GM18870 (cell line): ENCODE measurements around the gene DNAH3.
"Not testable (repeated sequence)": the region's sequence is repeated elsewhere in the genome, so short reads cannot be mapped to it uniquely, and the experiment has no call there.

Source experiments
- ATAC-seq: cut with Tn5 transposase; IDR thresholded peaks from one replicate; pipeline ENCODE4 v1.9.1; 2021; ENCODE audit warnings: moderate library complexity; ENCODE audit not compliant: unreplicated experiment

DNAH3 gene

DNA sequence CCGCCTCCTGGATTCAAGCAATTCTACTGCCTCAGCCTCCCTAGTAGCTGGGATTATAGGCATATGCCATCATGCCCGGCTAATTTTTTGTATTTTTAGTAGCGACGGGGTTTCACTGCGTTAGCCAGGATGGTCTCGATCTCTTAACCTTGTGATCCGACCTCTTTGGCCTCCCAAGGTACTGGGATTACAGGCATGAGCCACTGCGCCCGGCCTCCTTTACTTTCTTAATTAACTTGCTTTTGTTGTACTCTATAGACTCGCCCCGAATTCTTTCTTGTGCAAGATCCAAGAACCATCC lies 205.1 kb downstream of the DNAH3 start:
- ATAC-seq = not testable (repeated sequence)

DNA sequence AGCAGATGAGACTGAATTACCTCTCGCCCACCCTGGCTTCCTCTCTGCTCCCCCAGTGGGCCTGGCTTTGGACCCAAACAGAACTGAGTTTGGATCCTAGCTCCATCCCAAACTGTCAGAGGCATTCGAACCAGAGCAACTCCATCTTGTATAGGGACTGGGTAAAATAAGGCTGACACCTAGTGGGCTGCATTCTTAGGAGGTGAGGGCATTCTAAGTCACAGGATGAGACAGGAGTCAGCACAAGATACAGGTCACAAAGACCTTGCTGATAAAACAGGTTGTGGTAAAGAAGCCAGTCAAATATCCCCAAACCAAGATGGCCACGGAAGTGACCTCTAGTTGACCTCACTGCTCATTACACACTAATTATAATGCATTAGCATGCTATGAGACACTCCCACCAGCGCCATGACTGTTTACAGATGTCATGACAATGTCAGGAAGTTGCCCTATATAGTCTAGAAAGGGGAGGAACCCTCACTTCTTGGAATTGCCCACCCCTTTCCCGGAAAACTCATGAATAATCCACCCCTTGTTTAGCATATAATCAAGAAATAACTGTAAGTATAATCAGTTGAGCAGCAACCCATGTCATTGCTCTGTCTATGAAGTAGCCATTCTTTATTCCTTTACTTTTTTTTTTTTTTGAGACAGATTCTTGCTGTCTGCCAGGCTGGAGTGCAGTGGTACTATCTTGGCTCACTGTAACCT lies 205.6 kb downstream of the DNAH3 start:
- ATAC-seq = no peak

GRCh38 chr16:20942256-20942655 lies 208.4 kb downstream of the DNAH3 start:
- no peak for ATAC-seq

DNA sequence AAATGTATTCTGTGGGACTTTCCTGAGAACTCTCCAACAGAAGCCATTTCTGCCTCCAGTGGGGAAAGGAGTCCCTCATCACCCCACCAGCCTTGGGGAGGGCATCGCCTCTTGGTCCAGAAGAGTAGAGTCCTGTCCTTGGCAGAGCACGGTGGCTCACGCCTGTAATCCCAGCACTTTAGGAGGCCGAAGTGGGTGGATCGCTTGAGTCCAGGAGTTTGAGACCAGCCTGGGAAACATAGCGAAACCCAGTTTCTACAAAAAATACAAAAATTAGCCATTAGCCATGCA lies 209.1 kb downstream of the DNAH3 start:
- no peak for ATAC-seq

DNA sequence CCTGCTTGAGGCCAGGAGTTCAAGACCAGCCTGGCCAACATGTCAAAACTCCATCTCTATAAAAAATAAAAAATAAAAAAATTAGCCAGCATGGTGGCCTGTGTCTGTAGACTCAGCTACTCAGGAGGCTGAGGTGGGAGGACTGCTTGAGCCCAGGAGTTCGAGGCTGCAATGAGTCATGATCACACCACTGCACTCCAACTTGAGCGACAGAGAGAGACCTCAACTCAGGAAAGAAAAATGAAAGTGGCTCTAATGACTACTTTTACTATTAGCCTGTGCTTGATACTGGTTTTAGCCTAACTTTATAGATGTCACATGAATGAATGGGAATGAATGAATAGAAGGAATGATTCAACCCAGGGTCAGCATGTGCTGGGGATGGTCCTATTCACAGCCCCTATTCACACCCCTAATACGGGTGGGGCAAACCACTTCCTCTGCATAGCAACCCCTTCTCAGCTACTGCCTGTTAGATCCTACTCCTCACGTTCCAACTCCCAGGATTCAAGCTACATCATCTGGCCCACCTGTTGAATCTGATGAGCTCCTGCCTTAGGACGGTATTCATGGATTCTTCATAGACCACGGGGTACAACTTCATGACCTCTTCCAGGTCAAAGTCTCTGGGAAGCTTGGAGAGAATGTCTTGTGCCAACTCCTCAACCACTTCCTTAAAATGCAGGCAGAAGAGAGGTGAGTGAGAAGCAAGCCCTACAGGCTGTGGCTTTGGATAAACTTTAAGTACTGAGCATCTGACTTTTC lies 209.6 kb downstream of the DNAH3 start:
- no peak for ATAC-seq

DNA sequence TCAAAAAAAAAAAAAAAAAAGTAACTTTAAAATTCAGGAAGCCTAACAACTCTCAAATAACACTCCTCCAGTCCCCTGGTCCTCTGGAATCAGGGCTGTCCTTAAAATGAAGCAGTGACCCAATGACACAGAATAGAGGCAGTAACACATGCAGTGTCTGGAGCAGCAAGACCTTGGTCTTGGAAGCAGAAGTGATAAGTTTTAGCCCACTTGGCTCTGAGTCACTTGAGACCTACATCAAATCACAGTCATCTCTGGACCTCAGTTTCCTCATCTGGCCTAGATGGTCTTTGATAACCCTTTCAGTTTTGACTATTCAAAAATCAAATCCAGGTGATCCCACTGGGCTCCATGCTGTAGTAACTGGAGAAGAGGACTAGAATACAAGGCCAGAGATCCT lies 211.0 kb downstream of the DNAH3 start:
- no peak for ATAC-seq

DNA sequence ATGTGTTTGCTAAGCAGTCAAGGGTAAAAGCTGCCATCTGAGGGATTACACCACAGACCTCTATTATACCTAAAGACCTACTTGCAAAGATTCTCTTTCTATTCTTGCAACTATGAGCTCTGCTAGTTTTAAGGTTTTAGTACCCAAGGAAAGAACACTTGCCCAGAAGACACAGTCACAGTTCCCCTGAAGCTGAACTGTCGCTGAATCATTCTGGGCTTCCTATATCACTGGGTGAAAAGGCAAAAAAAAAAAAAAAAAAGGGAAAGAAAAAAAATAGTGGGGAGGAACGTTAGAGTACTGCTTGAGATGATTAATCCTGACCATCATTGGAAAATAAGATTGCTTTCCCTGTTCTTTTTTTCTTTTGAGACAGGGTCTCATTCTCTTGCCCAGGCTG lies 212.2 kb downstream of the DNAH3 start:
- ATAC-seq = no peak

DNA sequence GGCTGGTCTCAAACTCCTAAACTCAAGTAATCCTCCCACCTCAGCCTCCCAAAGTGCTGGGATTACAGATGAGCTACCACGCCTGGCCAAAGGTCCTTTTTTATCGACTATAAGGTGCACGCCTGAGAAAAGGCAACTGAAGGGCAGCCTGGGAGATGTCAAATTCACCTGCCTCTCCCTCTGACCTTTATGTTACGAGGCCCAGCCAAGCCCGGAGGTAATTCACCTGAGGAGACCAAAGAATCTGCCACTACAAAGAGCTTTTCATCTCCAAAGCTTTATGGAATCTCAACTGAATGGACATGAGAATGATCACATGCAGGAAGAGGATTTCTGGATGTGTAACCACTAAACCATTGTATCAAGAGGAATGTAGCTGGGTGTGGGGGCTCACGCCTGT lies 212.9 kb downstream of the DNAH3 start:
- no peak for ATAC-seq

GRCh38 chr16:20933589-20933988 lies 217.1 kb downstream of the DNAH3 start:
- ATAC-seq = no peak

- ATAC-seq = no peak
Observed at GRCh38 chr16:20931066-20931600, 219.5 kb downstream of the DNAH3 start.

DNA sequence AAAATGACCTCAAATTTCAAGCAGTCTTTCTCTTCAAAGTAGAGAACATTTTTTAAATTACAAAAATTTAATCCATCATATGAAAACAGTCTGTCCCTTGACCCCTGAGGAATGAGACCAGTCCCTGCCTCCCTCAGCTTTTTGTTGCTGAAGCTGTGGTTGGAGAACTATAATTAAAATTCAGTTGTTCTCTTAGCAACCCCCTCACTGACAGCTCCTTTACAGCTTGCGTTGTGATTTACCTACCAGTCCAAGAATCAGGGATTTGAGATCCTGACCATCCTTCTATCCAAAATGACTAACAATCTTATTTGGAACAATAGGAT lies 220.3 kb downstream of the DNAH3 start:
- no peak for ATAC-seq

- ATAC-seq = not testable (repeated sequence)
Observed at GRCh38 chr16:20929676-20930364, 220.8 kb downstream of the DNAH3 start.

- ATAC-seq = no peak
Observed at GRCh38 chr16:20928774-20929411, 221.8 kb downstream of the DNAH3 start.

- ATAC-seq = no peak
Observed at GRCh38 chr16:20925751-20926150, 224.9 kb downstream of the DNAH3 start.

DNA sequence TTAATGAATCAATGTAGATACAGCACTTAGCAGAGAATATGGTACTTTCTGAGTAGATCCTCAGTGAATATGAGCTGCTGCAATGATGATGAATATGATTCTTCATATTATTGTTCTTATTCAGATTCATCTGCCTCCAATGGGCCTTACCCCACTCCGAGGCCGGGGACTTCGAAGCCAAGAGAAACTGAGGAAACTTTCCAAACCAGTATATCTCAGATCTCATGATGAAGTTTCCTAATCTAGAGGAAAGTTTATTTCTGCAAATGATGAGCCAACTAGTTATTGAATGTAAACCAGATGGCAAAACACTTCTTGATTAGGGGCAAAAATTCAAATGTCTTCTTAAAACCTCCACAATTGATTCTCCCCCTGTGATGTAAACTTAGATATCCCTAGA lies 226.8 kb downstream of the DNAH3 start:
- no peak for ATAC-seq

DNA sequence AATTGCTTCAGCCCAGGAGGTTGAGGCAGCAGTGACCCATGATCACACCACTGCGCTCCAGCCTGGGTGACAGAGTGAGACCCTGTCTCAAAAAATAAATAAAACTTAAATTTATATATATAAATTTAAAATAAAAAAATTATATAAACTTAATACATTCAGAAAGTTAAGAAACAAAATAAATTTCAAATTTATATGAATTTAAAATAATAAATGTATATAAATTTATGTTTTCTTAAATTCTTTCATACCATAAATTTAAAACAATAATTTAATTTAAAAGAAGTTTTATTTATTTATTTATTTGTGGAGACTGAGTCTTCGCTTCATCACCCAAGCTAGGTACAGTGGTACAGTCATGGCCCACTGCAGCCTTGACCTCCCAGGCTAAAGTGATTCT lies 229.8 kb downstream of the DNAH3 start:
- no peak for ATAC-seq

GRCh38 chr16:20920091-20920490 lies 230.6 kb downstream of the DNAH3 start:
- ATAC-seq = no peak

DNA sequence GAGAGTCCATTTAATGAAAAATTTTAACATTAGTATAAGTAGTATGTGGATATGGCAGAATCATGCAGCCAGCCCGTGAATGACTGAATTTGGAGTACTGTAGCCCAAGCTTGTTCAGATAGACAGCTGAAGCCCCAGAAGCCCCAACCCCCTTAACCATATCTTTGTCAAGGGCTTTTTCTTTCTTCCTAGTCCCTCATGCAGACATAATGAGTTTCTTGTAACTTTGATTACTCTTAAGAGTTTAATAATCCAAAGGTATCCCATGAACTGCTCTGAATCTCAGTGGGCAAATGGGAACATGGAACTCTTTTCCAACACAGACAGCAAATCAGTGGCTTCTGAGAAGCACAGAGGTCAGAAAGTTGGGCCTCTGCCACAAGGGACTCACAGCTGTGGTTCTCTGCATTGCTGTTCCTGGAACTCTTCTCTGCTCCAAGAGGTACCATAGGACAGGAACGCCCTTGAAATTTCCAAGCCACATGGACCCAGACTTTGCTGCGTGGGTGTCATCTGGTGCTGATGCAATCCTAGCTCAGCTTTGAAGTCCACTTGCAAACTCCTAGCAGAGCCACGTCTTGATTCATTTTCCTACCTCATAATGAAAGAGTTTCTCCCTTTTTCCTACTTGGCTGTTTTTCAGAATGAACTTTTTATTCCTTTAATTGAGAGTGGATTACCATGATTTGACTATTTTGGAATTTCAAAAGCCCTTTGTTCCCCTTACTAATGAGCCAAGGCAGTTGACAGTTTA lies 232.0 kb downstream of the DNAH3 start:
- ATAC-seq = no peak

- ATAC-seq = no peak
Observed at GRCh38 chr16:20916942-20917341, 233.7 kb downstream of the DNAH3 start.

DNA sequence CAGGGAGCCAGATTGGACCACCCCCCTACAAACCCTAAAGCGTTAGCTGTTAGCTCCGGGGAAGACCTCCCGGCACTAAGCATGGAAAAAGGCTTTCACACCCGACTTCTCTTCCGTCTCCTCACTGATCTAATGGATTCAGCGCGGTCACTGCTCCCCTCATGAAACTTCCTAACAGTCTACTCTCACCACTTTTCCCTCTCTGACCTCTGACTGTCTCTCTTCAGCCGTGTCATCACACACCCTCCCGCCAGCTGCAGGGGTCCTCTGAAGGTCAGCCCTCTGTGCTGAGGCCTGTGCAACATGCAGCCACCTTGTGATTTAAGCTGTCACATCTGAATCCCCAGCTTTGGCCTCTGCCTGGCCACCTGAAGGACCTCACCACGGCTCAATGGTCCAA lies 234.4 kb downstream of the DNAH3 start:
- no peak for ATAC-seq

- ATAC-seq = no peak
Observed at GRCh38 chr16:20911361-20911760, 239.3 kb downstream of the DNAH3 start.
